ENCODE data around the gene TNFRSF1A.
A peak's percentile ranks its signal among the peaks of the same experiment; 100 is the strongest.

DNA sequence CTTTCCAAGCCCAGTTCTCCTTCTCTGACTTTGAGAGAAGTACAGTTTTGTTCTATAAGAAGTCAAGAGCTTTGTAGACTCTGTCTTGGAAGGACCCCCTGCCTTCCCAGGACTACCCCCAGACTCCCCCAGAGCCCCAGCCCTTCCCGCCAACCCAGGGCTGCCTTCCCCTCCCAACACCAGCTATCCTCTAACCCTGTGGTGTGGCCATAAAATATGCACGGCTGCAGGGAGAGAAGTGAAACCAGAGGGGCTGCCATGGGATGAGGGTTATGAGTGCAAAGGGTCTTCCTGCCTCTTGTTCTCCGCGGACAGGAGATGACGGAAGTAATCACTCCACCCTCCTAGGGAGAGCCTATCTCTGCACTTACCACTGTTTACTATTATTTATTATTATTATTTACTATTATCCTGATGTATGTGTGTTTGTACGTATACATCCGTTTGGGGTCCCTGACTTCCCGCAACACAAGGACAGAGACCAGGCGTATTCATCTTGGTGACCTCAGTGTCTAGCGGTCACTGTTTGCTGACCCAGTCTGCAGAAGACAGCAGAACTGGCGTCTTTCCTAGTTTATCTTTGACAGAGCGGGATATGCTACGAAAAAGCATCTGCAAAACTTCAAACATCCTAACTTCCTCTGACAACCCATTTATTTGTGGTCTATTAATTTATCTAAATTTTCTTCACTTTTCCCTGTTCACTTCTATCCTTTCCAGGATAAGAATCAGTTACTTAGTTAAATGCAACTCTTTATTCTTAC, 37.0 kb upstream of the TNFRSF1A start:
- TF ChIP-seq POLR2AphosphoS5 (IDR thresholded peaks at IDR 0.05) (peak in 2 of 4 donors; percentile 31 to 58), EP300 (IDR thresholded peaks at IDR 0.05) (no peak), POLR2A (IDR thresholded peaks at IDR 0.05) (no peak)
- TF ChIP-seq, protein P1, sequence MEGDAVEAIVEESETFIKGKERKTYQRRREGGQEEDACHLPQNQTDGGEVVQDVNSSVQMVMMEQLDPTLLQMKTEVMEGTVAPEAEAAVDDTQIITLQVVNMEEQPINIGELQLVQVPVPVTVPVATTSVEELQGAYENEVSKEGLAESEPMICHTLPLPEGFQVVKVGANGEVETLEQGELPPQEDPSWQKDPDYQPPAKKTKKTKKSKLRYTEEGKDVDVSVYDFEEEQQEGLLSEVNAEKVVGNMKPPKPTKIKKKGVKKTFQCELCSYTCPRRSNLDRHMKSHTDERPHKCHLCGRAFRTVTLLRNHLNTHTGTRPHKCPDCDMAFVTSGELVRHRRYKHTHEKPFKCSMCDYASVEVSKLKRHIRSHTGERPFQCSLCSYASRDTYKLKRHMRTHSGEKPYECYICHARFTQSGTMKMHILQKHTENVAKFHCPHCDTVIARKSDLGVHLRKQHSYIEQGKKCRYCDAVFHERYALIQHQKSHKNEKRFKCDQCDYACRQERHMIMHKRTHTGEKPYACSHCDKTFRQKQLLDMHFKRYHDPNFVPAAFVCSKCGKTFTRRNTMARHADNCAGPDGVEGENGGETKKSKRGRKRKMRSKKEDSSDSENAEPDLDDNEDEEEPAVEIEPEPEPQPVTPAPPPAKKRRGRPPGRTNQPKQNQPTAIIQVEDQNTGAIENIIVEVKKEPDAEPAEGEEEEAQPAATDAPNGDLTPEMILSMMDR (IDR thresholded peaks at IDR 0.05) = no peak

Data from sigmoid colon (tissue), 4 donors.